ENCODE results near the gene BICRA.
"Not testable (repeated sequence)": the region's sequence is repeated elsewhere in the genome, so short reads cannot be mapped to it uniquely, and the experiment has no call there.

The BICRA gene

GRCh38 chr19:47707135-47707925 lies 98.4 kb downstream of the BICRA start:
- DNase-seq (ENCODE audit: low read depth in 1 of 2, low spot score in 1 of 2): peak; percentile 47 to 49

GRCh38 chr19:47711652-47712242 lies 102.8 kb downstream of the BICRA start:
- DNase-seq (ENCODE audit: low read depth in 1 of 2, low spot score in 1 of 2): no peak

GRCh38 chr19:47713046-47714021 lies 104.4 kb downstream of the BICRA start, which contains the start of gene EHD2:
TSS of gene EHD2 (plus strand) at chr19:47713422. CDS start at chr19:47716613, 3,191 bp downstream.
- peak in 1 of 2 donors; percentile 27 for DNase-seq (ENCODE audit: low read depth in 1 of 2, low spot score in 1 of 2)

GRCh38 chr19:47714339-47714738 lies 105.4 kb downstream of the BICRA start:
- DNase-seq (ENCODE audit: low read depth in 1 of 2, low spot score in 1 of 2): no peak

GRCh38 chr19:47714855-47715254 lies 105.9 kb downstream of the BICRA start:
- DNase-seq (ENCODE audit: low read depth in 1 of 2, low spot score in 1 of 2): not testable (repeated sequence)

- DNase-seq (ENCODE audit: low read depth in 1 of 2, low spot score in 1 of 2): no peak
Measured at GRCh38 chr19:47716270-47716937, 107.5 kb downstream of the BICRA start.

GRCh38 chr19:47718415-47719046 lies 109.6 kb downstream of the BICRA start:
- DNase-seq (ENCODE audit: low read depth in 1 of 2, low spot score in 1 of 2): not testable (repeated sequence)

GRCh38 chr19:47719047-47719859 lies 110.3 kb downstream of the BICRA start:
- DNase-seq (ENCODE audit: low read depth in 1 of 2, low spot score in 1 of 2): no peak

- no peak for DNase-seq (ENCODE audit: low read depth in 1 of 2, low spot score in 1 of 2)
Measured at GRCh38 chr19:47720669-47721422, 111.9 kb downstream of the BICRA start.

GRCh38 chr19:47723581-47723940 lies 114.6 kb downstream of the BICRA start:
- no peak for DNase-seq (ENCODE audit: low read depth in 1 of 2, low spot score in 1 of 2)

- DNase-seq (ENCODE audit: low read depth in 1 of 2, low spot score in 1 of 2): no peak
Measured at GRCh38 chr19:47725759-47726401, 116.9 kb downstream of the BICRA start.

GRCh38 chr19:47726467-47726866 lies 117.5 kb downstream of the BICRA start:
- DNase-seq (ENCODE audit: low read depth in 1 of 2, low spot score in 1 of 2): no peak

GRCh38 chr19:47728295-47728694 lies 119.4 kb downstream of the BICRA start:
- not testable (repeated sequence) for DNase-seq (ENCODE audit: low read depth in 1 of 2, low spot score in 1 of 2)

GRCh38 chr19:47729468-47729798 lies 120.5 kb downstream of the BICRA start:
- DNase-seq (ENCODE audit: low read depth in 1 of 2, low spot score in 1 of 2): no peak

- no peak for DNase-seq (ENCODE audit: low read depth in 1 of 2, low spot score in 1 of 2)
Measured at GRCh38 chr19:47729799-47730520, 121.0 kb downstream of the BICRA start.

- DNase-seq (ENCODE audit: low read depth in 1 of 2, low spot score in 1 of 2): no peak
Measured at GRCh38 chr19:47730521-47730889, 121.6 kb downstream of the BICRA start.

GRCh38 chr19:47730910-47731309 lies 122.0 kb downstream of the BICRA start:
- no peak for DNase-seq (ENCODE audit: low read depth in 1 of 2, low spot score in 1 of 2)

- DNase-seq (ENCODE audit: low read depth in 1 of 2, low spot score in 1 of 2): no peak
Measured at GRCh38 chr19:47735131-47735530, 126.2 kb downstream of the BICRA start.

Measured in activated T-helper 1 cell treated with anti-CD3 and anti-CD28 coated beads, Interleukin-2, amount 50 U/mL, for 16 hours (primary cell).